IPS DF 6.9 (cell line): ENCODE data around the gene MAGED2.
"Not testable (repeated sequence)": the region's sequence is repeated elsewhere in the genome, so short reads cannot be mapped to it uniquely, and the experiment has no call there.

ENCODE experiments used
- DNase-seq: peaks from one replicate; pipeline ENCODE4 v3.0.0-alpha.2; 2013; ENCODE audit warnings: low read depth, low spot score
- H3K27ac ChIP-seq: one replicate; pipeline ENCODE4 v1.5.1; 2013; ENCODE audit warnings: low read length, control low read depth
- H3K27me3 ChIP-seq: 2 replicates; pipeline ENCODE4 v1.6.1; 2013; ENCODE audit warnings: mild to moderate bottlenecking, low read length; ENCODE audit not compliant: control insufficient read depth, insufficient read depth
- H3K36me3 ChIP-seq: 2 replicates; pipeline ENCODE4 v1.6.1; 2013; ENCODE audit warnings: low read length; ENCODE audit not compliant: control insufficient read depth, insufficient read depth
- H3K4me1 ChIP-seq: 2 replicates; pipeline ENCODE4 v1.6.1; 2013; ENCODE audit warnings: low read length; ENCODE audit not compliant: control insufficient read depth, insufficient read depth
- H3K4me3 ChIP-seq: 2 replicates; pipeline ENCODE4 v1.5.1; 2013; ENCODE audit warnings: mild to moderate bottlenecking, low read length
- H3K9me3 ChIP-seq: 2 replicates; pipeline ENCODE4 v1.6.1; 2013; ENCODE audit warnings: low read length, inconsistent platforms; ENCODE audit not compliant: control insufficient read depth, insufficient read depth
- WGBS: extraction: QIAGEN DNeasy Blood & Tissue Kit; methylation state at CpG from one replicate; pipeline ENCODE4 v1.1.7; 2013; ENCODE audit warnings: mixed read lengths, missing lambda C conversion rate; ENCODE audit not compliant: insufficient read length, insufficient coverage; 5-methylcytosine and 5-hydroxymethylcytosine counted together

MAGED2 gene

GRCh38 chrX:54807524-54808108 is at the start of gene MAGED2:
TSS of gene MAGED2 (plus strand) at chrX:54807745. CDS start at chrX:54809332, 1,587 bp downstream.
- Histone ChIP-seq H3K27me3 (no peaks in the 10 kb centered on the region), H3K9me3 (no peaks in the 10 kb centered on the region), H3K4me3 (peak within 1 kb of the TSS; percentile 57; the same call in 1 of the 2 replicates), H3K27ac (no peak within 1 kb of the TSS), H3K4me1 (no peaks in the 10 kb centered on the region), H3K36me3 (peaks cover 19% of the 10 kb centered on the region; the same call in 1 of the 2 replicates)
- no CpG with 5 or more reads among the region's 17 CpGs for WGBS
- DNase-seq = no peak

- Histone ChIP-seq H3K4me3 (no peak overlapping the region), H3K27me3 (no peaks in the 10 kb centered on the region), H3K36me3 (no peaks in the 10 kb centered on the region), H3K4me1 (no peaks in the 10 kb centered on the region), H3K27ac (no peak overlapping the region), H3K9me3 (no peaks in the 10 kb centered on the region)
- no CpG with 5 or more reads among the region's 21 CpGs for WGBS
- no peak for DNase-seq
Observed at GRCh38 chrX:54758114-54759055, 49.2 kb upstream of the MAGED2 start.

- not testable (repeated sequence) for H3K27ac ChIP-seq, H3K4me1 ChIP-seq, H3K9me3 ChIP-seq, H3K27me3 ChIP-seq, H3K4me3 ChIP-seq, H3K36me3 ChIP-seq, DNase-seq
- WGBS = no CpG with 5 or more reads among the region's 2 CpGs
Observed at GRCh38 chrX:54774391-54775094, 33.0 kb upstream of the MAGED2 start.

- WGBS = no CpG with 5 or more reads among the region's 6 CpGs
- DNase-seq = no peak
- no peaks in the 10 kb centered on the region for H3K36me3 ChIP-seq
- H3K4me3 ChIP-seq = no peak overlapping the region
- H3K9me3 ChIP-seq = no peaks in the 10 kb centered on the region
- H3K27me3 ChIP-seq = no peaks in the 10 kb centered on the region
- H3K4me1 ChIP-seq = peaks cover 3% of the 10 kb centered on the region; the same call in 1 of the 2 replicates
- H3K27ac ChIP-seq = no peak overlapping the region
Observed at GRCh38 chrX:54776061-54776460, 31.5 kb upstream of the MAGED2 start.

GRCh38 chrX:54776987-54777672 is 30.4 kb upstream of the MAGED2 start:
- WGBS = no CpG with 5 or more reads among the region's 6 CpGs
- no peaks in the 10 kb centered on the region for H3K9me3 ChIP-seq
- no peaks in the 10 kb centered on the region for H3K27me3 ChIP-seq
- no peaks in the 10 kb centered on the region for H3K36me3 ChIP-seq
- DNase-seq = no peak
- no peak overlapping the region for H3K4me3 ChIP-seq
- H3K27ac ChIP-seq = no peak overlapping the region
- peaks cover 3% of the 10 kb centered on the region; the same call in 1 of the 2 replicates for H3K4me1 ChIP-seq

GRCh38 chrX:54785901-54786300 is 21.6 kb upstream of the MAGED2 start:
- WGBS = no CpG with 5 or more reads among the region's 4 CpGs
- Histone ChIP-seq H3K36me3 (no peaks in the 10 kb centered on the region), H3K4me1 (no peaks in the 10 kb centered on the region), H3K27ac (no peak overlapping the region), H3K9me3 (no peaks in the 10 kb centered on the region), H3K27me3 (no peaks in the 10 kb centered on the region), H3K4me3 (no peak overlapping the region)
- DNase-seq = no peak

GRCh38 chrX:54786967-54787366 is 20.6 kb upstream of the MAGED2 start:
- H3K4me3 ChIP-seq = no peak overlapping the region
- no peaks in the 10 kb centered on the region for H3K4me1 ChIP-seq
- no peak overlapping the region for H3K27ac ChIP-seq
- no peaks in the 10 kb centered on the region for H3K9me3 ChIP-seq
- no peaks in the 10 kb centered on the region for H3K36me3 ChIP-seq
- no CpG with 5 or more reads among the region's 2 CpGs for WGBS
- no peak for DNase-seq
- no peaks in the 10 kb centered on the region for H3K27me3 ChIP-seq

GRCh38 chrX:54788446-54788845 is 19.1 kb upstream of the MAGED2 start:
- no peaks in the 10 kb centered on the region for H3K9me3 ChIP-seq
- H3K27ac ChIP-seq = no peak overlapping the region
- no peak overlapping the region for H3K4me3 ChIP-seq
- H3K36me3 ChIP-seq = no peaks in the 10 kb centered on the region
- no CpG with 5 or more reads among the region's 9 CpGs for WGBS
- no peak for DNase-seq
- no peaks in the 10 kb centered on the region for H3K4me1 ChIP-seq
- H3K27me3 ChIP-seq = no peaks in the 10 kb centered on the region

GRCh38 chrX:54789405-54789804 is 18.1 kb upstream of the MAGED2 start:
- H3K4me1 ChIP-seq, H3K9me3 ChIP-seq, H3K27ac ChIP-seq, H3K36me3 ChIP-seq, DNase-seq, H3K27me3 ChIP-seq, H3K4me3 ChIP-seq: not testable (repeated sequence)
- WGBS = no CpG with 5 or more reads among the region's 5 CpGs

- Histone ChIP-seq H3K27me3 (no peaks in the 10 kb centered on the region), H3K9me3 (no peaks in the 10 kb centered on the region), H3K27ac (no peak overlapping the region), H3K4me1 (no peaks in the 10 kb centered on the region), H3K4me3 (no peak overlapping the region), H3K36me3 (no peaks in the 10 kb centered on the region)
- no peak for DNase-seq
- WGBS = no CpG with 5 or more reads among the region's 1 CpG
Observed at GRCh38 chrX:54794028-54794427, 13.5 kb upstream of the MAGED2 start.
